HEK293 (cell line): ENCODE measurements around the gene RAP1A.

Experiments used
- CTCF ChIA-PET: fragments of 350-600 bp; formaldehyde crosslinking; extraction: SDS; loops from one replicate; lab custom pipeline; 2021; ENCODE audit warnings: antibody characterized with exemption; lab: Yijun Ruan, JAX
- POLR2A ChIA-PET: fragments of 300-600 bp; formaldehyde crosslinking; extraction: SDS; loops from one replicate; lab custom pipeline; 2020; ENCODE audit warnings: antibody characterized with exemption, inconsistent platforms; lab: Yijun Ruan, JAX
- H3K27ac ChIP-seq: fragments of 200-500 bp; sonication (Bioruptor generic); 2 replicates; pipeline ENCODE4 v1.5.1; 2014; ENCODE audit warnings: low read depth, low read length, control low read depth, inconsistent platforms; ENCODE audit errors: extremely low read depth
- H3K36me3 ChIP-seq, 2 experiments: fragments of 200-500 bp in 1 of 2; sonication (Bioruptor generic) in 1 of 2; 1 replicate in 1 of 2; 2 replicates in 1 of 2; pipeline ENCODE4 v1.5.1; 2014 to 2017; ENCODE audit warnings: inconsistent platforms in 2 of 2, low read length in 2 of 2; ENCODE audit not compliant: control insufficient read depth in 2 of 2, insufficient read depth in 1 of 2
- H3K4me1 ChIP-seq: fragments of 200-500 bp; sonication (Bioruptor generic); 2 replicates; pipeline ENCODE4 v1.5.1; 2014; ENCODE audit warnings: mild to moderate bottlenecking, low read length, inconsistent platforms; ENCODE audit not compliant: control insufficient read depth, insufficient read depth
- H3K4me3 ChIP-seq: 2 replicates; pipeline ENCODE4 v1.5.1; 2011; ENCODE audit warnings: low read depth, mild to moderate bottlenecking, control low read depth, low read length, moderate library complexity
- H3K9me3 ChIP-seq: fragments of 200-500 bp; sonication (Bioruptor generic); 2 replicates; pipeline ENCODE4 v1.5.1; 2014; ENCODE audit warnings: low read depth, low read length, inconsistent platforms; ENCODE audit not compliant: control insufficient read depth, insufficient read depth
- EGR2 ChIP-seq: fragments of 450-650 bp; formaldehyde crosslinking; IDR thresholded peaks from 2 replicates; pipeline ENCODE4 v1.5.1; 2016; ENCODE audit warnings: low read depth, missing biosample characterization, missing genetic modification characterization
- GFI1B ChIP-seq: fragments of 450-650 bp; formaldehyde crosslinking; IDR thresholded peaks from 2 replicates; pipeline ENCODE4 v1.5.1; 2016; ENCODE audit warnings: missing biosample characterization, missing genetic modification characterization
- GLI4 ChIP-seq: fragments of 450-650 bp; formaldehyde crosslinking; IDR thresholded peaks from 2 replicates; pipeline ENCODE4 v1.5.1; 2016; ENCODE audit warnings: missing biosample characterization, missing genetic modification characterization
- GLIS2 ChIP-seq: fragments of 450-650 bp; formaldehyde crosslinking; IDR thresholded peaks from 2 replicates; pipeline ENCODE4 v1.5.1; 2016; ENCODE audit warnings: missing biosample characterization, missing genetic modification characterization
- IKZF3 ChIP-seq: fragments of 450-650 bp; IDR thresholded peaks from 2 replicates; pipeline ENCODE4 v1.5.0; 2018; ENCODE audit warnings: missing biosample characterization, mild to moderate bottlenecking, missing genetic modification characterization, moderate library complexity
- KLF17 ChIP-seq: fragments of 450-650 bp; formaldehyde crosslinking; IDR thresholded peaks from 2 replicates; pipeline ENCODE4 v1.5.1; 2016; ENCODE audit warnings: missing biosample characterization, missing genetic modification characterization
- MEIS1 ChIP-seq: sonication (generic); formaldehyde crosslinking; IDR thresholded peaks from 2 replicates; pipeline ENCODE4 v1.8.1; 2022; ENCODE audit warnings: missing genetic modification reagents, mild to moderate bottlenecking, borderline replicate concordance
- PATZ1 ChIP-seq: fragments of 450-650 bp; formaldehyde crosslinking; IDR thresholded peaks from 2 replicates; pipeline ENCODE4 v1.5.1; 2016; ENCODE audit warnings: missing biosample characterization, missing genetic modification characterization
- SP2 ChIP-seq: fragments of 450-650 bp; formaldehyde crosslinking; IDR thresholded peaks from 2 replicates; pipeline ENCODE4 v1.5.1; 2016; ENCODE audit warnings: missing biosample characterization, missing genetic modification characterization
- SP7 ChIP-seq: fragments of 450-650 bp; formaldehyde crosslinking; IDR thresholded peaks from 2 replicates; pipeline ENCODE4 v1.5.1; 2016; ENCODE audit warnings: missing biosample characterization, missing genetic modification characterization
- TSHZ1 ChIP-seq: fragments of 450-650 bp; formaldehyde crosslinking; IDR thresholded peaks from 2 replicates; pipeline ENCODE4 v1.5.1; 2016; ENCODE audit warnings: missing biosample characterization, missing genetic modification characterization, borderline replicate concordance
- ZIC2 ChIP-seq: fragments of 450-650 bp; formaldehyde crosslinking; IDR thresholded peaks from 2 replicates; pipeline ENCODE4 v1.5.1; 2016; ENCODE audit warnings: missing biosample characterization, missing genetic modification characterization
- ZNF140 ChIP-seq: fragments of 450-650 bp; formaldehyde crosslinking; IDR thresholded peaks from 2 replicates; pipeline ENCODE4 v1.5.1; 2016; ENCODE audit warnings: missing biosample characterization, missing genetic modification characterization
- ZNF302 ChIP-seq: fragments of 450-650 bp; formaldehyde crosslinking; IDR thresholded peaks from 2 replicates; pipeline ENCODE4 v1.5.1; 2016; ENCODE audit warnings: missing biosample characterization, missing genetic modification characterization, low read depth
- ZNF341 ChIP-seq: fragments of 450-650 bp; formaldehyde crosslinking; IDR thresholded peaks from 2 replicates; pipeline ENCODE4; 2016; ENCODE audit warnings: low read depth, missing biosample characterization, missing genetic modification characterization
- ZNF354C ChIP-seq: fragments of 450-650 bp; formaldehyde crosslinking; IDR thresholded peaks from 2 replicates; pipeline ENCODE4 v1.5.1; 2016; ENCODE audit warnings: missing biosample characterization, missing genetic modification characterization, low read depth, borderline replicate concordance
- ZNF394 ChIP-seq: fragments of 450-650 bp; formaldehyde crosslinking; IDR thresholded peaks from 2 replicates; pipeline ENCODE4 v1.5.1; 2016; ENCODE audit warnings: missing biosample characterization, missing genetic modification characterization, mild to moderate bottlenecking, moderate library complexity, borderline replicate concordance
- ZNF398 ChIP-seq: fragments of 450-650 bp; formaldehyde crosslinking; IDR thresholded peaks from 2 replicates; pipeline ENCODE4 v1.5.1; 2017; ENCODE audit warnings: missing biosample characterization, missing genetic modification characterization
- ZNF423 ChIP-seq: fragments of 450-650 bp; formaldehyde crosslinking; IDR thresholded peaks from 2 replicates; pipeline ENCODE4 v1.5.1; 2016; ENCODE audit warnings: missing biosample characterization, missing genetic modification characterization
- ZNF626 ChIP-seq: fragments of 450-650 bp; sonication (Bioruptor Pico); formaldehyde crosslinking; IDR thresholded peaks from 2 replicates; pipeline ENCODE4 v1.5.1; 2018; ENCODE audit warnings: missing biosample characterization, missing genetic modification characterization, inconsistent platforms
- ZNF768 ChIP-seq: fragments of 450-650 bp; formaldehyde crosslinking; IDR thresholded peaks from 2 replicates; pipeline ENCODE4 v1.5.1; 2018; ENCODE audit warnings: missing biosample characterization, mild to moderate bottlenecking, missing genetic modification characterization
- TF ChIP-seq, protein P1 (sequence below): fragments of 450-650 bp; formaldehyde crosslinking; IDR thresholded peaks from 2 replicates; pipeline ENCODE4 v1.5.1; 2016; ENCODE audit warnings: missing biosample characterization, missing genetic modification characterization

The RAP1A gene

GRCh38 chr1:111723871-111724270 lies 104.3 kb downstream of the RAP1A start:
- no peaks in the 10 kb centered on the region for H3K36me3 ChIP-seq
- ChIA-PET POLR2A (interaction anchor here (0.6 kb wide), 1 partner anchor 800 kb away, joined by 3 read pairs; no protein-coding TSS in a partner anchor), CTCF (no interaction called here)

DNA sequence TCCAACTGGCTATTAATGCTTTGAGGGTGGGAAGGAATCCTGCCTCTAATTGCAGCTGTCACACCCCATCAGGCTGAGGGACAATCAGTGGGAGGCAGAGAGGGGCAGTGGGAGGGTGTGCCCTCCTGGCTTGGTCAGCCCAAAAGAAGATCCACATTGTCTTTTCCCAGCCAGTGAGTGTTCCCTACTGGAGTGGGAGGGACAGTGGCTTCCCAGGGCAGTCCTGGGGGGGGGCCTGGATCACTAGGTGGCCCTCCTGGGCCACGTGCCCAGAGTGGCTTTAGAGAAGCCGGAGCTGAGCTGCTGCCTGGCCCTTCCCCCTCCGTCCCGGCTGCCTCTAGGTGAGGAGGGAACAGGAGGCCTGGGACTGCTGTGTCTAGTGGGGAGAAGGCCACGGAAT lies 105.6 kb downstream of the RAP1A start:
- Histone ChIP-seq H3K27ac (no peak overlapping the region), H3K4me3 (no peak overlapping the region), H3K4me1 (no peaks in the 10 kb centered on the region), H3K9me3 (no peaks in the 10 kb centered on the region), H3K36me3 (no peaks in the 10 kb centered on the region)
- ChIA-PET POLR2A (interaction anchor here (2.1 kb wide), 2 partner anchors 11 to 14 kb away, joined by 4 read pairs; partner anchors contain the start of gene INKA2), CTCF (interaction anchor here (0.9 to 1.8 kb wide), 2 partner anchors 9 to 217 kb away, joined by 3 to 6 read pairs; no protein-coding TSS in a partner anchor)
- 0 out of 2 replicates have a peak, but pooled peaks have one; percentile 27 for TF ChIP-seq KLF17 (tag by site-specific recombination)
- TF ChIP-seq ZNF398 (tag by site-specific recombination), result peak; percentile 35; the same call in 1 of the 2 replicates
- peak; percentile 85 for TF ChIP-seq ZIC2 (tag by site-specific recombination)
- peak; percentile 71 for TF ChIP-seq SP7 (tag by site-specific recombination)
- TF ChIP-seq PATZ1 (tag by site-specific recombination), result peak; percentile 59; the same call in 1 of the 2 replicates
- TF ChIP-seq, protein P1, sequence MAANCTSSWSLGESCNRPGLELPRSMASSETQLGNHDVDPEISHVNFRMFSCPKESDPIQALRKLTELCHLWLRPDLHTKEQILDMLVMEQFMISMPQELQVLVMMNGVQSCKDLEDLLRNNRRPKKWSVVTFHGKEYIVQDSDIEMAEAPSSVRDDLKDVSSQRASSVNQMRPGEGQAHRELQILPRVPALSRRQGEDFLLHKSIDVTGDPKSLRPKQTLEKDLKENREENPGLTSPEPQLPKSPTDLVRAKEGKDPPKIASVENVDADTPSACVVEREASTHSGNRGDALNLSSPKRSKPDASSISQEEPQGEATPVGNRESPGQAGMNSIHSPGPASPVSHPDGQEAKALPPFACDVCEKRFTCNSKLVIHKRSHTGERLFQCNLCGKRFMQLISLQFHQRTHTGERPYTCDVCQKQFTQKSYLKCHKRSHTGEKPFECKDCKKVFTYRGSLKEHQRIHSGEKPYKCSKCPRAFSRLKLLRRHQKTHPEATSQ (tag by site-specific recombination), result no peak
- TF ChIP-seq IKZF3 (tag by site-specific recombination), result 0 out of 2 replicates have a peak, but pooled peaks have one; percentile 24
- TF ChIP-seq ZNF423 (tag by site-specific recombination), result no peak
- TF ChIP-seq GLIS2 (tag by site-specific recombination), result peak; percentile 75
- TF ChIP-seq GFI1B (tag by site-specific recombination), result no peak
- TF ChIP-seq ZNF341 (tag by site-specific recombination), result peak; percentile 31; the same call in 1 of the 2 replicates
- TF ChIP-seq ZNF140 (tag by site-specific recombination), result no peak
- TF ChIP-seq ZNF394 (tag by site-specific recombination), result 0 out of 2 replicates have a peak, but pooled peaks have one; percentile 13
- TF ChIP-seq EGR2 (tag by site-specific recombination), result peak; percentile 61
- TF ChIP-seq SP2, result peak; percentile 20; the same call in 1 of the 2 replicates
- TF ChIP-seq ZNF302 (tag by site-specific recombination), result no peak
- no peak for TF ChIP-seq ZNF626 (tag by site-specific recombination)
- TF ChIP-seq ZNF354C, result no peak

More at GRCh38 chr1:111723871-111724270, 104.3 kb downstream of the RAP1A start:
- TF ChIP-seq GLI4 (tag by site-specific recombination) (no peak), MEIS1 (CRISPR knock-in tag) (no peak), TSHZ1 (tag by site-specific recombination) (no peak), ZNF768 (tag by site-specific recombination) (peak; percentile 95)
- Histone ChIP-seq H3K9me3 (no peaks in the 10 kb centered on the region), H3K4me3 (no peak overlapping the region), H3K4me1 (no peaks in the 10 kb centered on the region), H3K27ac (no peak overlapping the region)
